Stomach (tissue), 4 donors: ENCODE data around the gene ANGPTL8.

Source experiments
- POLR2AphosphoS5 ChIP-seq, 3 donors: sonication (generic); formaldehyde crosslinking; IDR thresholded peaks; one replicate each; pipeline ENCODE4 v1.6.1; 2016; ENCODE audit warnings: antibody characterized with exemption in 3 of 3
- TF ChIP-seq, protein P1 (sequence below), 7 experiments: fragments of 450-650 bp in 4 of 7; fragments of 200-600 bp in 3 of 7; sonication (generic) in 3 of 7; IDR thresholded peaks; one replicate each; pipeline ENCODE4 v1.5.1; 2016 to 2019; ENCODE audit warnings: antibody characterized with exemption in 7 of 7, control low read depth in 2 of 7, mild to moderate bottlenecking in 1 of 7

DNA sequence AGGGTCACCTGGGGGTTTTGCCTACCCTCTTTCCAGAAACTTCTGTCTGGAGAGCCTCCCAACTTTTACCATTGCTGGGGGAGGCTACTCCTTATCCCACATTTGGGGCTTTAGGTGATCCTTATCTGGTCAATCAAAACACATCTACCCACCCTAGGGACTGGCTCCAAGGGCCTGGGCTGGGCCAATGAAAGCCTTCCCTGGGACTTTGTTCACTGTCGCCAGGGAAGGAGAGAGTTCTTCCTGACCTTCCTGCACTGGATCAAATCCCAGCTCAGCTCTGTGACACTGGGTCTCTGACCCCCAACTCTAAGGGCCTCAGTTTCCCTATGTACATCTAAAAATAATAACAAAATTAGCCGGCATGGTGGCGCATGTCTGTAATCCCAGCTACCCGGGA, 11.8 kb downstream of the ANGPTL8 start:
- TF ChIP-seq, protein P1, sequence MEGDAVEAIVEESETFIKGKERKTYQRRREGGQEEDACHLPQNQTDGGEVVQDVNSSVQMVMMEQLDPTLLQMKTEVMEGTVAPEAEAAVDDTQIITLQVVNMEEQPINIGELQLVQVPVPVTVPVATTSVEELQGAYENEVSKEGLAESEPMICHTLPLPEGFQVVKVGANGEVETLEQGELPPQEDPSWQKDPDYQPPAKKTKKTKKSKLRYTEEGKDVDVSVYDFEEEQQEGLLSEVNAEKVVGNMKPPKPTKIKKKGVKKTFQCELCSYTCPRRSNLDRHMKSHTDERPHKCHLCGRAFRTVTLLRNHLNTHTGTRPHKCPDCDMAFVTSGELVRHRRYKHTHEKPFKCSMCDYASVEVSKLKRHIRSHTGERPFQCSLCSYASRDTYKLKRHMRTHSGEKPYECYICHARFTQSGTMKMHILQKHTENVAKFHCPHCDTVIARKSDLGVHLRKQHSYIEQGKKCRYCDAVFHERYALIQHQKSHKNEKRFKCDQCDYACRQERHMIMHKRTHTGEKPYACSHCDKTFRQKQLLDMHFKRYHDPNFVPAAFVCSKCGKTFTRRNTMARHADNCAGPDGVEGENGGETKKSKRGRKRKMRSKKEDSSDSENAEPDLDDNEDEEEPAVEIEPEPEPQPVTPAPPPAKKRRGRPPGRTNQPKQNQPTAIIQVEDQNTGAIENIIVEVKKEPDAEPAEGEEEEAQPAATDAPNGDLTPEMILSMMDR (IDR thresholded peaks at IDR 0.05) = no peak
- no peak for TF ChIP-seq POLR2AphosphoS5 (IDR thresholded peaks at IDR 0.05)
